Kidney epithelial cell (primary cell): ENCODE results near the gene PITX3. TPM values are rescaled to one million over a fixed set of nuclear protein-coding genes. Genes with fewer than 3 reads are reported as not detected.
"Not testable (repeated sequence)": the region's sequence is repeated elsewhere in the genome, so short reads cannot be mapped to it uniquely, and the experiment has no call there.

Source experiments
- DNase-seq: peaks from one replicate; pipeline ENCODE4 v3.0.0-alpha.2; 2010; ENCODE audit warnings: low read depth
- H3K27me3 ChIP-seq: 2 replicates; pipeline ENCODE4 v1.6.0; 2011; ENCODE audit warnings: low read length; ENCODE audit not compliant: control insufficient read depth, insufficient read depth
- H3K36me3 ChIP-seq: 2 replicates; pipeline ENCODE4 v1.5.1; 2011; ENCODE audit warnings: low read length; ENCODE audit not compliant: control insufficient read depth, insufficient read depth
- H3K4me3 ChIP-seq: 2 replicates; pipeline ENCODE4 v1.5.1; 2011; ENCODE audit warnings: low read depth, mild to moderate bottlenecking, control low read depth, low read length
- total RNA-seq: library from RNA; depleted of rRNA; stranded (reverse); fragments of >200 nt; gene quantifications from 2 replicates; pipeline ENCODE4 v1.2.3, GENCODE V29; 2015
- TF ChIP-seq, protein P1 (sequence below): IDR thresholded peaks from 2 replicates; pipeline ENCODE4 v1.5.1; 2011; ENCODE audit warnings: mild to moderate bottlenecking, moderate library complexity, low read length, control low read depth, inconsistent platforms; ENCODE audit not compliant: insufficient read depth, poor library complexity, severe bottlenecking

The PITX3 gene
- total RNA-seq, 1 donor from 2014 or later: 0.21 TPM

DNA sequence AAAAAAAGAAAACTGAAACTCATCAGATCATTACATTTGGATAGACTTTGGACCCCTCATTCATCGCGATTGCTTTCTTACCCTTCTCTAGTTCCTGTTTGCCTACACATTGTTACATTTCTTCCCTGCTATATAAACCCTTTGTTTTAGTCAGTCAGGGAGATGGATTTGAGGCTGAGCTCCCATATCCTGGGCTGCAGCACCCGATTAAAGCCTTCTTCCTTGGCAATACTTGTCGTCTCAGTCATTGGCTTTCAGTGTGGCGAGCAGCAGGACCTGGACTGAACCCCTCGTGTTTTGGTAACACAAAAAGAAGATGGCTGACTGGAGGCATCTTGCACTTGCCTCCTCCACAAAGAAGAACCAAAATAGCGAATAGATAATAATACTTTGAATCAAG is 49.4 kb downstream of the PITX3 start:
- Histone ChIP-seq H3K36me3 (no peaks in the 10 kb centered on the region), H3K4me3 (no peak overlapping the region), H3K27me3 (peaks cover 4% of the 10 kb centered on the region)
- TF ChIP-seq, protein P1, sequence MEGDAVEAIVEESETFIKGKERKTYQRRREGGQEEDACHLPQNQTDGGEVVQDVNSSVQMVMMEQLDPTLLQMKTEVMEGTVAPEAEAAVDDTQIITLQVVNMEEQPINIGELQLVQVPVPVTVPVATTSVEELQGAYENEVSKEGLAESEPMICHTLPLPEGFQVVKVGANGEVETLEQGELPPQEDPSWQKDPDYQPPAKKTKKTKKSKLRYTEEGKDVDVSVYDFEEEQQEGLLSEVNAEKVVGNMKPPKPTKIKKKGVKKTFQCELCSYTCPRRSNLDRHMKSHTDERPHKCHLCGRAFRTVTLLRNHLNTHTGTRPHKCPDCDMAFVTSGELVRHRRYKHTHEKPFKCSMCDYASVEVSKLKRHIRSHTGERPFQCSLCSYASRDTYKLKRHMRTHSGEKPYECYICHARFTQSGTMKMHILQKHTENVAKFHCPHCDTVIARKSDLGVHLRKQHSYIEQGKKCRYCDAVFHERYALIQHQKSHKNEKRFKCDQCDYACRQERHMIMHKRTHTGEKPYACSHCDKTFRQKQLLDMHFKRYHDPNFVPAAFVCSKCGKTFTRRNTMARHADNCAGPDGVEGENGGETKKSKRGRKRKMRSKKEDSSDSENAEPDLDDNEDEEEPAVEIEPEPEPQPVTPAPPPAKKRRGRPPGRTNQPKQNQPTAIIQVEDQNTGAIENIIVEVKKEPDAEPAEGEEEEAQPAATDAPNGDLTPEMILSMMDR: no peak
- DNase-seq: no peak

DNA sequence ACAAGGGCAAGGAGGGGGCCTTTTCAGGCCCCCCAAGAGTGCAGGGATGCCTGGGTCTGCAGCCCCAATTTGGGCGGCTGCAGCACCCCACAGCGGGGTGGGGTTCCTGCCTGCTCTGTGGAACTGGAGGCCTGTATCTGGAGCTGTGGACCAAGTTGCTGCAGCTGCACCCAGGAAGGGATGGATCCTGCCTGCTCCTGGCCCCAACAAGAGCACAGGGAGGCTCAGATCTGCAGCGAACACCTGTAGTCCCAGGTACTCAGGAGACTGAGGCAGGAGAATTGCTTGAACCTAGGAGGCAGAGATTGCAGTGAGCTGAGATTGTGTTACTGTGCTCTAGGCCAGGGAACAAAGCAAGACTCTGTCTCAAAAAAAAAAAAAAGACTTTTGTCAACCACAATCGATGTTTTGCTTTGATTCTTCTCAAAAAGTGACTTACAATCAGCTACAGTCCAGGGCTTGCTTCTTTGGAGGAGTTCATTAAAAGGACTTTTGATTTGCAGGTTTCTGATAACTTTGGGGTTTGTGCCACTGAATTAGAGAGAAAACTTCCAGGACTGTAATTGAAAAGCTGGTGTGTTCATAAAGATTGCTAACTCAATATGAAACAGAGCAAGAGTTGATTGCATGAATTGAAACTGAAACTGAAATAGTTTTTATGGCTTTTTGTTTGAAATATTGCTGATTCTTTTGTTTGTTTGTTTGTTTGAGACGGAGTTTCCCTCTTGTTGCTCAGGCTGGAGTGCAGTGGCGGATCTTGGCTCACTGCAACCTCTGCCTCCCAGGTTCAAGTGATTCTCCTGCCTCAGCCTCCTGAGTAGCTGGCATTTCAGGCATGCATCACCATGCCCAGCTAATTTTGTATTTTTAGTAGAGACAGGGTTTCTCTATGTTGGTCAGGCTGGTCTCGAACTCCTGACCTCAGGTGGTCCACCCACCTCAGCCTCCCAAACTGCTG is 52.1 kb downstream of the PITX3 start:
- H3K4me3 ChIP-seq, DNase-seq, H3K36me3 ChIP-seq, H3K27me3 ChIP-seq: not testable (repeated sequence)

DNA sequence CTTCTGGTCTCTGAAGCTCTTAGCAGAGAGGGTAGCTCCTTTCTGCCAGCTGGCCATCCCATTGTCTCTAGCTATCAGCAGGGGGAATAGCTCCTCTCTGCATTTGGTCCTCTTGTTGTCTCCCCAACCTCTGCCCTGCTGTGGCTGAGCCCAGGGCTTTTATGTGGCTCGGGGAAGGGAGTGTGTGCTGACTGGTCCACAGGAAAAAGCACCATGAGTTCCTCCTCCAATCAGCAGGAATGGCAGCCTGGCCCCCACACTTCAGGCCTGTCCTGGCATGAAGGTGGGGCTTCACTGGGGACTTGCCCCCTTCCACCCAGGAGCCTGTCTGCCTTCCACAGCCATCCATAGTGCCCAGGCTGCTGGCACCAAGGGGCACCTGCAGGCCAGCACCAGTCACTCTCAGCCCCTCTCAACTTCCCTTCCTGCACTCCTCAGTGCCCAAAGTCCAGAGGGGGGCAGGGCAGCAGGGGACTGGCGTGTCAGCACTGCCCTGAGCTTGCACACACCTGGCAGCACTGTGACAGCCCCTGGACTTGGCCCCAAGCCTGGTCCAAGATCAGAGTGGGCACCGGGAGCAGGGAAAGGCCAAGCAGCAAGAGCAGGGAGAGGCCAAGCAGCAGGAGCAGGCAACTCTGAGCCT is 52.9 kb downstream of the PITX3 start:
- H3K4me3 ChIP-seq: no peak overlapping the region
- DNase-seq: no peak
- peaks cover 4% of the 10 kb centered on the region for H3K27me3 ChIP-seq
- H3K36me3 ChIP-seq: no peaks in the 10 kb centered on the region
- TF ChIP-seq, protein P1: no peak

DNA sequence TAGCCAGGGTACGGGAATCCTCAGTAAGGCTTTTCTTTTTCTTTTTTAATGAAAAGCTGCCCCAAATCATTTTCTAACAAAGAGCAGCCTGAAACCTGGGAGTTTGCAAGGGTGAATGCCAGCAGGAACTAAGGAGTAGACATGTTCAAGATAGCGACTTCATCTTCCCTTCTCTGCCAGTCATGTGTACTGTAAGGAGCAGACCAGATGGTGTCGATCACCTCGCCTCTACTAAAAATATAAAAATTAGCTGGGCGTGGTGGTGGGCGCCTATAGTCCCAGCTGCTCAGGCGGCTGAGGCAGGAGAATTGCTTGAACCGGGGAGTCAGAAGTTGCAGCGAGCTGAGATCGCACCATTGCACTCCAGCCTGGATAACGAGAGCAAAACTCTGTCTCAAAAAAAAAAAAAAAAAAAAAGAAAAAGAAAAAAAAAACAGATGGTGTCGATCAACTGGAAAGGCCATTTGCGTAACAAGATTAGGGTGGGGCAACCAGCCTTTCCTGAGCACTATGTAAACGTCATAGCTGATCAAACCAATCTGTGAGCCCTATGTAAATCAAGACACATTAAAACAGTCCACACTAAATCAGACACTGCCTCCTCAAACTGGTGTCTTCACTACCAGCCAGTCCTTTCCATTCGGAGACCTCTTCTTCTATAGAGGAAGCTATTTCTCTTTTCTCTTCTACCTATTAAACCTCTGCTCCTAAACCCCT is 55.3 kb downstream of the PITX3 start:
- Histone ChIP-seq H3K27me3 (peaks cover 4% of the 10 kb centered on the region), H3K36me3 (no peaks in the 10 kb centered on the region), H3K4me3 (no peak overlapping the region)
- TF ChIP-seq, protein P1: no peak
- no peak for DNase-seq

DNA sequence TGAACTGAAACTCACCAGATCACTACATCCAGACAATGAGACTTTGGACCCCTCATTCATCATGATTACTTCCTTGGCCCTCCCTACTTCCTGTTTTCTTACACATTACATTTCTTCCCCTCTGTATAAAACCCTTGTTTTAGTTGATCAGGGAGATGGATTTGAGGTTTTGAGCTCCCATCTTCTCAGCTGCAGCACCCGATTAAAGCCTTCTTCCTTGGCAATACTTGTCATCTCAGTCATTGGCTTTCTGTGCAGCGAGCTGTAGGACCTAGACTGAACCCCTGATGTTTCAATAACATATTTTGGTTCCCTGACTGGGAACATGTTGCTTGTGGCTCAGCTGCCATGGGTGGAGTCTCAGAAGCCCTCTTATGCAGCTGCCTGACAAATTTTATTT is 56.0 kb downstream of the PITX3 start:
- no peak for DNase-seq
- H3K36me3 ChIP-seq: no peaks in the 10 kb centered on the region
- TF ChIP-seq, protein P1: no peak

DNA sequence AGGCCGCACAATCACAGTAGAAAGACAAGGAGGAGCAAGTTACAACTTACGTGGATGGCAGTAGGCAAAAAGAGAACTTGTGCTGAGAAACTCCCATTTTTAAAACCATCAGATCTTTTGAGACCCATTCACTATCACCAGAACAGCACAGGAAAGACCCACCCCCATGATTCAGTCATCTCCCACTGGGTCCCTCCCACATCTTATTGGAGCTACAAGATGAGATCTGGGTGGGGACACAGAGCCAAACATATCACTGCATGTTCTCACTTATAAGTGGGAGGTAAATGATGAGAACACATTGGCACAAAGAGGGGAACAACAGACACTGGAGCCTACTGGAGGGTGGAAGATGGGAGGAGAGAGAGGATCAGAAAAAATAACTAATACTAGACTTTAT is 56.7 kb downstream of the PITX3 start:
- Histone ChIP-seq H3K4me3 (no peak overlapping the region), H3K27me3 (peaks cover 4% of the 10 kb centered on the region), H3K36me3 (no peaks in the 10 kb centered on the region)
- no peak for DNase-seq
- TF ChIP-seq, protein P1: no peak

More for the DNA sequence above, 56.0 kb downstream of the PITX3 start:
- peaks cover 4% of the 10 kb centered on the region for H3K27me3 ChIP-seq
- H3K4me3 ChIP-seq: no peak overlapping the region
